ENCODE results near the gene ASPSCR1.

- no peak for TF ChIP-seq POLR2A (IDR thresholded peaks at IDR 0.05; ENCODE audit: low read depth, low read length)
- no peak for TF ChIP-seq POLR2AphosphoS5 (IDR thresholded peaks at IDR 0.05; ENCODE audit: low read depth, low read length)
These were observed 35.3 kb upstream of the ASPSCR1 start for GRCh38 chr17:81942167-81942553.

All from GM12891 (cell line).